Fibroblast of skin of right biceps (primary cell): ENCODE results near the gene SEZ6L.
A peak's percentile ranks its signal among the peaks of the same experiment; 100 is the strongest.

ENCODE experiments used
- DNase-seq: peaks from one replicate; pipeline ENCODE4 v3.0.0-alpha.2; 2013

SEZ6L gene

DNA sequence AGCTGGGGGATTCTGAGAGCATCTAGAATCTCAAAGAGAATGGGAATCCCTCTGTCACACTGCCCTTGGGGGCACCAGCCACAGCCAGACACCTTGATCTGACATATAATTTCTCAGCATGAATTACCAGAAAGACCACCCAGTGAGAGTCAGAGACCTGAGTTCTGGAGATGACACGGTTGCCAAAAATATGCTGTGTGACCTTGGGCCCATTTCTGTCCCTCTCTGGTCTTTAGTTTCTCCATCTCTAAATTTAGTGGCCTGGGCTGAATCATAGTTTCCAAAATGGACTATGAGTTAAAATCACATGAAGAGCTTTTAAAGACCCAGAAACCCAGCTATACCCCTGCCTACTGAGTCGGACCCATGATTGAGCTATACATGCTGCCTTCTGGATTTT lies 15.9 kb downstream of the SEZ6L start:
- DNase-seq: no peak

DNA sequence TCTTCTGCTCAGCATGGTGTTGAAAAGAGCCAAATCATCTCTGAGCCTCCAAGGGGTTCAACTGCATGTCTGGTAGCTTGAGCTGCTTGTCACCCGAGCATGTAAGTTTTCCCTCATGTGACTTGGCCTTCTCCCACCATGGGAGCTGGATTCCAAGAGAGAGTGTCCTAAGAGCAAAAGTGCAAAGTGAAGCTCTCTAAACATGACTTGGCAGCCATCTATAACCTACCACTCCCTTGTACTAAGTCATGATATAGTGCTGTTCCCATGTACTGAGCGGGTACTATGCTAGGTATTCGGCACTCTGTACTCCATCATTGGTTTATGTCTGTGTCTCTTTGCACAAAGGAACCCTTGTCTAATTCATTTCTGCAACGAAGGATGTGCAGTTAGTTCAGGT lies 19.1 kb downstream of the SEZ6L start:
- no peak for DNase-seq

DNA sequence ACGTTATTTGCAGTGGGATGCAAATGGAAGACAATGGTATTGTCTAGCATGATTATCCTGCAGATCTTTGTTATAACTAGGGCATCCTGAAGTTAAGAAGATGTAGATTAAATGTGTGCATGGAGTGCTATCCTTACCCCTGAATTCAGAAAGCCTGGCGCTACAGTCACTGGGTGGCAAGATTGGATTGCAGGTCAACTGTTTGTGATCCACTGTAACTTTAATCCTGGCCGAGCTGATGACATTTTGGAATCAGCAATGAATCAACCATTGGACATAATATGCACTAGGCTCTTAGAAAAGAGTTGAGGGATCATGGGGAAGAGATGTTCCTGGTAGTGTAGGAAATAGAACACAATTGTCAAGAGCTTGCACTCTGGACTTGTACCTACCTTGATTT lies 25.1 kb downstream of the SEZ6L start:
- no peak for DNase-seq

DNA sequence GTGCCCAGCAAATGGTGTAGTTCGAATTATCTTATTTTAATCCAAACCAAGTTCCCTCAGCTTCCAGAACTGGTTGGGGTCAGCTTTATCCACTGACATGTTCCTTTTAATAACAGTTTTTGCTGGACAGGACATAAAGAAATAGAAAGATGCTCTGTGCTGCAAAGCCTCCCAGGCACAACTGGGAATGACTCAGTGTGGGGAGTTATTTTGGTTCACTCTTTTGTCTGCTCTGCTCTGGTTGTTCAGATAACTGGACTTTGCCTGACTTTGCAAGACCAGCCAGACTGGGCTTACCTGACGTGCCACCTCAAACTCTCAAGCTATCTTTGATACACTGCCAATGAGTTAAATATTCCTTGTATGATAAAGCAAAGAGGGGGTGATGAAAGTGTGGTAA lies 25.6 kb downstream of the SEZ6L start:
- no peak for DNase-seq

DNA sequence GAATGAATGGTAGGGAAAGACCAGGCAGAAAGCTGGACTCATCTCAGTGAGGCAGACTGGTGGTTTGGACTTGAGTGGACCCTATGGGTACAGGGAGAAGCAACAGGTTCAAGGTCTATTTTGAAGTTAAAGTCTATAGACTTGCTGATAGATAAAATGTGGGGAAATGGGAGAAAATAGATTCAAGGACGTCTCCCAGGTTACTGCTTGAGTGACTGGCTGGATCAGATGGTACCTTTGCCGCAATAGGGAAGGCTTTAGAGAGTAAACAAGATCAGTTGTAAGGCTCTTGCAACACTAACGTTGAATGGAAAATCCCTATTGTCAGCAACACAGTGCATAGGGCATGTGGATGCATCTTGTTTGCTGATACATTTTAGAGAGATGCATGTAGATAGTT lies 27.4 kb downstream of the SEZ6L start:
- no peak for DNase-seq

DNA sequence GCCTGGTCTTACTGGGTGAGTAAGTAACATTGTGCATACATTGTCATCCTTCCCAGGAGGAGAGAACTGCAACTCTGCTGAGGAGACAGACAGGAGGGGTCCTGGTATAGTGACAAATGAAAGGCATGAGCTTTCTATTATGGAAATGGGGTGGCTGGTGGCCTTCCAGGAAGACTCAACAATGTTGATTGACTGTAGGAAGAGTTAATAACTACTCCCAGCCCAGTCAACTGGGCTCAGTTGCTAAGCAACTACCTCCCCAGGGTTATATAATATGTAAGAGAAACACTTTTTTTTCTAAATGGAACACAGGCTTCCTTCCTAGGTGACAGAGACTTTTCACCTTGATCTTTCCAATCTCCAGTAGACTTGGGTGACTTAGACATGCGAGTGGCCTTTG lies 28.2 kb downstream of the SEZ6L start:
- DNase-seq: no peak

DNA sequence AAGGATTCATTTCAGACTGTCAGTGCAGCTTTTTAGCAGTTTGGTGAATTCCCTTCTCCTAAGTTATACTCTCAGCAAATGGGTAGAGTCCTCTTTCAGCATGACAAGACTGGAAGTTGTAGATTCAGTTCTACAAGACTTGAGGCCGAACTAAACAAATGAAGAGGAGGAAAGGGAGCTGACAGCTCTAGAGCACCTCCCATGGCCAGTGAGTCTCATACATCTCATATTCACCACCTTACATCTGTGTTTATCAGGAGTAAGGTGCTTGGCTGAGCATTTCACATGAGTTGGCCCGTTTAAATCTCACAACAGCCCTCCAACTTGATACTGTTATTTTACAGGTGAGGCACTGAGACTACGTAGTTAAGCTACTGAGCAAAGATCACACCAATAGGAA lies 30.4 kb downstream of the SEZ6L start:
- DNase-seq: no peak

DNA sequence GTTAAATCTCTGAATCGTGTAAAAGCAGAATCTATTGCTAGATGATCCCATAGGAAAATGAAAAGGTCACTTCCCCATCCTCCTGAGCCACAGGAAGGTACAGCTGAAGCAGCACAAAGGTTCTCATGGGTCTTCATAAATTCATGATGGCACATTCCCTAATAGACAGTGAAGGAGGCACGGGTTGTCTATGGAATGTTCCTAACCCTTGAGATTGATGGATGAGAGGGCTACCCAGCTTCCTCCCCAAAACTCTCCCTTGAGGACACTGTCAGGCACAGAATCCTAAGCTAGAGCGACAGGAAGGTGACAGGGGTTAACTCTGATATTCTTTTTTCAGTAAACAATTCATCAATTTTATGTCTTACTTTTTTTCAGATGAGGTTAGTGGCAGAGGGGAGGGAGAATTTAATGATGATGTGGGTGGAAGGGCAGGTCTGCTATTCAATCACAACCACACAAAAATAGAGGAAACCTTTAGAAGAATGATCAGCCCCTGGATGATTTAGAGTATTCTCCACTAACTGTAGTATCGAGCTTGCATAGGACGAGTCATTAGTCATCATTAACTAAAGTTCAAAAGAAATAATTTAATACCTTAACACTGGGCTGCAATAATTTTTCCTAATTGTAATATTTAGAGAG lies 33.1 kb downstream of the SEZ6L start:
- DNase-seq: no peak

DNA sequence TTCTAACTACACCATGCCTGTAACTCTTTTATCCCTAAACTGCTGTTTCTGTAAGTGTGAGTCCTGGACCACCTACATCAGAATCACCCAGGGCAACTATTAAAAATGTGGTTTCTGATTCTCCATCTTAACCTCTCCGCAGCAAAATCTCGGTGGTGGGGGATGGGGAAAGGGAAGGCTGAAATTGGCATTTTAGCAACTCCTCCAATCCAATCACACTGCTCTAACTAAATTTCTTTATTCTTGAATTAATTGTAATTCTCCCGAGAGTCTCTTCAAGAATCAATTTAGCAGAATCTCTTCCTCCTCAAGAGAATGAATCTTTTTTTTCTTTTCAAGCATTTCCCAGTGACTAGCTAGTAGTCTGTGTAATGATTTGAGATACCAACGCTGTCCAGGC lies 36.2 kb downstream of the SEZ6L start:
- DNase-seq: no peak

DNA sequence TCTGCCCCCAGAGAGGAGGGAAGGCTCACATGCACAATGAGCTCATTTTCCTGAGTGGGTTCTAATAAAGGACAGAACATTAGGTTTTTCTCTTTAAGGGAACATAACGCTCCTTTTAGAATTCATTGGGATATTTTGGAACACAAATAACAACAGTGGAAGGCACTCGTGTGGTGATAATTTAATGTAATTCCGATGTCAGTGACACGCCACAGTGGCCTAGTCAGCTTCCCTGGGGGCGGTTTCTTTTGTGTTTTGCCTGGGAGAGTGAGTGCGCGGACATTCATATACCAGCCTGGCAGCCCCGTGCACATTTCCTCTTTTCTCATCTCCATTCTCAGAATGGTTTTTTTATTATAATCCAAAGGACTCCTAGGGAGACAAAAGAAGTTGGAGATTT lies 41.1 kb downstream of the SEZ6L start:
- DNase-seq: no peak

DNA sequence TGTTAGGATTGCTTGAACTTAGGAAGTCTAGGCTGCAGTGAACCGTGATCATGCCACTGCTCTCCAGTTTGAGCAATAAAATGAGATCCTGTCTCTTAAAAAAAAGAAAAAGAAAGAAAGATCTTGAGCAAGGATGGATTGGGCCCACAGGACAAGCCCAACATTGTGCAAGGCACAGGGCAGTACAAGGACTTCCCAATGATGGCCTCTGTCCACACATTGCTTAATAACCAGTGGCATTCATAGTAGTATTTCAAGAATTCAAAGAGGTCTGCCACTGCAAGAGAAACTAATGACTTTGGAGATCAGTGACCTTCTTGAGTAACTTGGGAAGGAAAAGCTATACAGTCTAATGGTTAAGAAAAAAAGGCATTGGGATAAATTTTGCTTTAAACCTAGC lies 44.6 kb downstream of the SEZ6L start:
- no peak for DNase-seq

DNA sequence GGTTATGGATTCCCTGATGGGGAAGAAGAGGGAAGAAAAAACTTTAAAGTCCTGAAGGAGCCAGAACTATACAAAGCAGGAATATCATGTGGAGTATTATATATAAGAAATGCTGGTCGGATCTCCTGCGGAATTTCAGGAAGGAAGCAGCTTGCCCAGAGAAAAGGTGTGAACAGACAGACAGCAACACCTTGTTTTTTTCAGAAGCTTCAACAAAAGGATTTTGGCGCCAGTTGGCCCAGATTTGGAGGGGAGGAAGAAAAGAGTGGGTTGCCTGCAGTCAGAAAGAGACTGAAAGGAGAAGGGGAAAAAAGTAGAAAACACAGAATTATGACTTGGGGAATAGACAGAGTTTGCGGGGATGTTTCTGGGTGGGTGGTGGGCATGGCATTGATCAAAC lies 45.2 kb downstream of the SEZ6L start:
- DNase-seq: no peak

DNA sequence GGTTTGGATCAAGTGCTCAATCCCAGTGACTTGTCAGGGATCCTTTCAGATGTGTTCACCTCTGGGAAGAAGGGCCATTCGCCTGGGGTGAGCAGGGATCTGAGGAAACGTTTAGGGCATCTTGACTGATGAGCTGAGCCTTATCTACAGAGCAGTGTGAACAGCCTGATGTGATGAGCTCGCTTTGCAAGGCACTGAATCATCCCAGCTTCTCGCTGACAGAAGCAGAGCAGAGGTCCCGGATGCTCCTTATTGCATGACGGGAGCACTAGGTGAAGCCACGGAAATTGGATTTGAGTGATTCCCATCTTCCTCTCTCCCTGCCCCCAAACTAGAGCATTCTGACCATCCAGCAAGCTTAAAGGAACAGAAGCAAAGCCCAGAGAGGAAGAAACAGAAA lies 46.5 kb downstream of the SEZ6L start:
- peak; percentile 10 for DNase-seq

DNA sequence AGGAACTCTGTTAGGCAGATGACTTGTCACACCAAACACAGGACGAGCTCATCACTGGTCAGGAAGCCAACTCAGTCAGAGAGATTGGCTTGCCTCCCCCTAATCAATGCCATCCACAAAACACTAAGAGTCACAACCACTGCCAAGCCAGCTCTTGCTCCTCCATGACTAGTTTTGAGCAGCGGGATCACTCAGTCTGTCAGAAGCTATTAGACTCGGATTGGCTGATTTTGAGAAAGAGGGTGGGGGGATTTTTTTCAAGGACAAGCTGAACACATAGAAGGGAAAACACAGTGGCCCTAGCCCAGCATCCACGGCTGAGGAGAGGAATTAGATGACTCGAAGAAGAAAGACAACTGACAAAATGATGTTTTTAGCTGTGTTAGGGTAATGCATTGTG lies 55.9 kb downstream of the SEZ6L start:
- no peak for DNase-seq

DNA sequence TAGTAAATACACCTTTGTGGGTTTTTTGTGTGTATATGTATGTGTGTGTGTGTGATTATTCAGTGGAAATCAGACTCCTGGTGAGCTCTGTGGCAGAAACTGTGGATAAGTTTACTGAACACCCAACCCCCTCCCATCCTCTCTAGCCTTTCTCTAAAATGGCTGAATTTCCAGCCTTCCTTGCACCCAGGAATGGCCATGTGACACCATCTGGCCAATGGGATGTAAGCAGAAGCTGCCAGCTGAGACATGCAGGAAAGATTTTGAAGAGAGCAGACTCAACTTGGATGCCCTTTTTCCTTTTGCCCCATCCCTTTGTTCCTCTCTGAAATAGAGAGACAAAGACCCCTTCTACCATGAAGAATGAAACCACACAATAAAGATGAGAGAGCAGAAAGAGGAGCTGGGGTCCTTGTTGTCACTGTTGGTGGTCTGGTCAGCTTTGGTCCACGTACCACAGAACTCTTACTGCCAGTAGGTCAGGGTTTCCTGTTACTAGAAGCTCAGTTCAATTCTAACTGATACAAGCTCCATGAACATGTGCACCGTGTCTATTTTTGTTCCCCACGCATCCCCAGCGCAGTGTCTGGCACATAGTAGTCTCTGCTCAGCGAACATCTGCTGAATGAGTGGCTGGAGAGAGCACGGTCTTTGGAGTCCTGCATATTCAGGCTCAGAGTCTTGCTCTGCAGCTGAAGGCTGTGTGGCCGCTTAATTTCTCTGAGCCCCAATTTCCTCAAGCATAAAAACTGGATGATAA lies 57.5 kb downstream of the SEZ6L start:
- DNase-seq: no peak

DNA sequence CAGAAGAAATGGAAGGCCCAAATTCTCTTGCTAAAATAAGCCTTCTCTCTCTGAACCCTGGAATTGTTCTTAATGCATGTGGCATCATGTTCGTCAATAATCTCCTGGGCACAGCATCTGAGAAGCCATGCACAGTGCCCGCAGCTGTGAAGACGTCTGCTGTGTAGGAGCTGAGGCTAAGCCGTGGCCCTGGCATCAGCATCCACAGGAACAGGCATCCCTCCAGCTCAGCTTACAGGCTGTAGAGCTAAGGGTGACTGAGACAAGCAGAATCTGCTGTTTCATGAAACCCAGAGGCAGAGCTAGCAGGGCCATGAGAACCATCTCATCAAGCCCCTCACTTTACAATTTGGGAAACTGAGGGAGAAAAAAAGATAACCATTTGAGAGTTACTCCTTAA lies 60.6 kb downstream of the SEZ6L start:
- DNase-seq: no peak

DNA sequence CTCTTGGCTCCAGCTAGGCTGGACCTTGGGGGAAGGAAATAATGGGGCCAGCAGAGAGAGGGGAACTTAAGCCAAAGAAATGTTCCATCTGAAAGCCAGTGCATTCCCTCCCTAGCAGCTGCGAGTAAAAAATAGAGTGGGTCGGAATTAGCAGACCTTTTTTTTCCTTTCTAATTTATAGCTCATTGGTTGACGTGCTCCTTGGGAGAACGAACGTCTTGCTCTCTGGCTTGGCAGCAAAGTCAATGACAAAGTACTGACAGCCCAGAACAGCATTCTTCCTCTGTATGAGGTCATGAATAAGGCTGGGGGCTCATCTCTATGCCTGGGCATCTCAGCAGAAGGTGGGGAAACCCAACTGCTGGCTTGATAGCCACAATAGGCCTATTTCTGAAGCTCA lies 65.0 kb downstream of the SEZ6L start:
- no peak for DNase-seq

DNA sequence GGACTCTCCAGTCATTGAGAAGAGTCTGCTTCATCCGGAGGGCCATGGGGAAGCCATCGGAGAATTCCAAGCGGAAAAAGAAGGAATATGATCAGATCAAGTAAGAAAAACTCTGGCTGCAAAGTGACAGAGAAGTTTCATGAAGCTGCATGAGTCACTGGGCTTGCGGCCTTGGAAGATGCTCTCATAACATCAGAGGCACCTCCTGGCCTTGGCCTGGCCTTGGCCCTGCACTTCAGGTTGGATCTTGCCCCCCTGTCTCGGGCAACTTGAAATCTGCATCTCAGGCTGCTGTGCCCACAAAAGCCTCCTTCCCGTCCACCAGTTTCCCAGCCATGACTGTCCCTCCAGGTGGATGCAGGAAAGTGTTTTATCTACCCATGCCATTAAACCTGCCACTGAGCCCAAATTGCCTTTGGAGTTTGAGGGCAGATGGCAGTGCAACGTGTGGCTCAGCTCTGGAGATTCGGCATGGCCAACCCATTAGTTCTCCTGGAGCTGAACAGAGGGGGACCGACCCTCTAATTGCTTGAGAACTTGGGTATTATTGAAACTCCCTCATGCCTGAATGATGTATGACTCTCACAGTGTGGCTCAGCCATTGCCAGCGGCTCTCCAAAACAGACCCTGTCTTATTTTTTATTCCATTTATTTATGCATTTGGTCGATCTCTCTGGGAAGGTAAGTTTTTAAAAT lies 66.7 kb downstream of the SEZ6L start:
- DNase-seq: no peak

DNA sequence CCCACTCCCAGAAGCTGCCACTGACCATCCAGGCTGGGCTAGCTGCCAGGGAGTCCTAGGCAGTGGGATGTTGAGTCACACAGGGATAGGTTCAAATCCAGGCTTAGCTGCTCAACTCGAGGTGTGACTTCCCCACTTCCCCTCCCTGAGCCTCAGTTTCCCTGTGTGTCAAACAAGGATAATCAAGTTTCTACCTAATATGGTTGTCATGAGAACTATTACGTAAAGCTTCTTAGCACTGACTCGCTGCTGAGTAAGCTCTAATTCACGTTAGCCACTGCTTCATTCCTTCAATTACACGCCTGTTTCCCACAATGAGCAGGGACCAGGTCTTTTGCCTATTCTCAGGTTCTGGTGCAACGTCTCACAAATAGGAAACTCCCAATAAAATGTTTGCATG lies 67.7 kb downstream of the SEZ6L start:
- peak; percentile 63 for DNase-seq

DNA sequence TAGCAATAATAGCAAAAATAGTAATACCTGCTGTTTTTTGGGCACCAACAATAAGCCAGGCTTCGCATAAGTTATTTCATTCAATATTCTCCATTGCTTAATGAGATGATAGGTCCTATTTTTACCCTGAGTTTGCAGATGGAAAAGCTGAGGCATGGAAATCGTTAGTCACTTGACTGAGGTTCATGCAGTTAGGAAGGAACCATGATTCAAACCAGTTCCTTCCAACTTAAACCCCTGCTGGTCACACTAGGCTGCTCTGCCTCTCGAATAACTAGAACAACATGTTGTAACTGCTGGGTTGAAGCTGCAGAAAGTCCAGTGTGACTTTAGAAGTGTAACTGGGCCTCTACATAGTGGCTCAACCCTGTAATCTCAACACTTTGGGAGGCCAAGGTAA lies 69.3 kb downstream of the SEZ6L start:
- DNase-seq: peak; percentile 22

DNA sequence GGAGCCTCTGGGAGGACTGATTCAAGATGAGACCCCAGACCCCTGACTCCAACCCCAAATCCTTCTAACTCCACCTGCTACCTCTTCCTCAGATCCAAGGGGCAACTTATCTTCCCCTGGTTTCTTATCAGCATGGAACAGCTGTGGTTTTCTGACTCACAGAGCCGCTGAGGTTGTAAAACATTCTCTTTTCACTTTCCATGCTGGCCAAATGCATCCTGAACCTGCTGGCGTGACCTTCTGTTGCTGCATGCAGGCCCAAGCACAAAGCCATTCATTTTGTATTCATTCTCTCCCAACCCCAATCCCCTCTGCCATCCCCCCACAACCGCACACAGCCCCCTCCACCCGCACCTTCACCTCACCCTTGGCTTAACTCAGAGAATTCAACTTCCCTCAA lies 70.3 kb downstream of the SEZ6L start:
- DNase-seq: no peak

DNA sequence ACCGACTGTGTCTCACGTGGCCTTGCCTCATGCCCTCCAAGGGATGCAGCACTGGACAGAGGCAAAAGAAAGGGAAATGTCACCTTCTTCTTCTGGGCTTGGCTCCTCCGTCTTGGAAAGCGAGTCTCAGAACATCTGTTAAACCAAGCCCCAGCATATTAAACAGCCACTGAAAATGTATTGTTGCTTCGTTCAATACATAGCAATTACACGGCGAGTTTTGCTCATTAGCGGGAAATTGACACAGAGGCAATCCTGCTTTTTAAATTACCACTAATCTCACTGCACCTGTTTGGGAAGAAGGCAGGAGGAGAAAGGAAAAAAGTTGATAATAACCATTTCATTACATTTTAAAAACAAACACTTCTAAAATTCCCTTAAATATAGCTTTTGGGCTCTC lies 72.1 kb downstream of the SEZ6L start:
- no peak for DNase-seq

DNA sequence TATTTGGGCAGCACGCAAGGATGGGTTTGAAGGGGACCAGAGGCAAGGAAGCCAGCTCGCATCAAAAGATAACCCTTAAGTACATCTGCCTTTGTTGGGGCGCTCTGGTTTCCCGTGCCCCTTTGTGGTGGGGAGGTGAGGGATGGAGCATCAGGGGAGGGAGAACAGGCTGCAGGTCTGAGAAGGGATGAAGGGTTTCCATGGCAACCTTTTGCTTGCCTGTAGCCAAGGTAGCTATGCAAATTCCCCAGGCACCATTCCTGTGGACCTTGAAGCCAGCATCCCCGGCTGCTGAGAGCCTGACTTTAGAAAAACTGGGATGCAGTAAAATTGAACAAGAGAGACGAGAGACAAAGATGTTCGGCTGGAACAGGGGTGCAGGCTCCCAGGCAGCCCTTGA lies 75.7 kb downstream of the SEZ6L start:
- DNase-seq: no peak

DNA sequence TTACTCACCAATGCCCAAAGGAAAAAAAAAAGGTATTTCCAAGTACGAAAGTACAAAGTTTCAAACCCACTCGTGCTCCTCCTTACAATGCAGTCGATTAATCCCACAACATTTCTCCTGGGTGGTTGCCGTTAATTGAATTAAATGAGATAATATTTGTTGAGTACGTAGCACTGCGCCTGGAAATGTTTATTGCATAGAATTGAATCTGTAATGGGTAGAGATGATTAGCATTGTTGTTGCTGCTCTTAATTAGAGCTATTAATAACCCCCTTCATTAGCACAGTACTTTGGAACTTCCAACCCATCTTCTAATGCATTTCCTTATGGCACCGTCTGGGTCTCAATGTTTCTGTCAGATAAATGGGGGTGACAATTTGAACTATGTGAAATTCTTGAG lies 77.3 kb downstream of the SEZ6L start:
- DNase-seq: no peak

DNA sequence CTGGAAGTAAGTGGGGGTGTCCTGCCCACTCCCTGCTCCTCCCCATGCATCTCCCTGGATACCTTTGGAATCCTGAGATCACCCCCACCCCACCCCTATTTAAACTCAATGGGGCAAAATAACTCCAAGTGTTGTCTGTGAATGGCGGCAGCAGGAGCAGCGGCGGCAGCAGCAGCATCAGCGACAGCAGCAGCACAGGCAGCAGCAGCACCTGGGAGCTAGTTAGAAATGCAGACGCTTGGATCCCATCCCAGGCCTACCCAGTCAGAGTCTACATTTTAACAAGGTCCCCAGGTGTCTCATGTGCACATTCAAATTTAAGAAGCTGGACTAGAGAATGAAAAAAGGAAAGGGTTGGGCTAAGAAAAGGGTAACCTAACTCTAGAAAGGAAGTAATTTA lies 82.6 kb downstream of the SEZ6L start:
- DNase-seq: no peak
